Measurements from ENCODE around the gene FFAR1. TPM values are rescaled to one million over a fixed set of nuclear protein-coding genes. Genes with fewer than 3 reads are reported as not detected.

FFAR1 gene
- total and polyA plus RNA-seq, 9 donors = 0.11 to 5.0 (median 1.3) TPM

GRCh38 chr19:35344511-35345031 lies 3.1 kb upstream of the FFAR1 start:
- intact Hi-C loops (cut with DNase I) = loop anchor here in 3 of 4 donors (5.0 to 10.0 kb wide), 3 partner anchors 70 to 150 kb away; partner anchors contain the start of gene KRTDAP (in 1 of the 3)
- 77 to 83% (median 81%) methylated on average over 17 of the region's 17 CpGs for WGBS, 3 donors
- H3K36me3 ChIP-seq = no peaks in the 10 kb centered on the region
- no peak overlapping the region for H3K4me3 ChIP-seq
- no peak overlapping the region for H3K27ac ChIP-seq
- H3K27me3 ChIP-seq = no peaks in the 10 kb centered on the region
- H3K4me1 ChIP-seq (ENCODE audit: insufficient read depth) = peaks cover 3% of the 10 kb centered on the region
- TF ChIP-seq POLR2A (IDR thresholded peaks at IDR 0.05) (no peak), CTCF (IDR thresholded peaks at IDR 0.05) (no peak), EP300 (IDR thresholded peaks at IDR 0.05) (no peak)
- no peaks in the 10 kb centered on the region for H3K9me3 ChIP-seq
- DNase-seq = peak in 4 of 5 donors; percentile 13 to 23 (median 14)

GRCh38 chr19:35345671-35346111 lies 2.0 kb upstream of the FFAR1 start:
- Histone ChIP-seq H3K27ac (no peak overlapping the region), H3K36me3 (no peaks in the 10 kb centered on the region), H3K27me3 (no peaks in the 10 kb centered on the region), H3K4me1 (ENCODE audit: insufficient read depth) (peaks cover 3% of the 10 kb centered on the region), H3K4me3 (no peak overlapping the region), H3K9me3 (no peaks in the 10 kb centered on the region)
- 75 to 86% (median 79%) methylated on average over 11 of the region's 11 CpGs for WGBS, 3 donors
- intact Hi-C loops (cut with DNase I) = loop anchor here in 3 of 4 donors (5.0 to 10.0 kb wide), 3 partner anchors 71 to 149 kb away; partner anchors contain the start of gene KRTDAP (in 1 of the 3)
- TF ChIP-seq CTCF (IDR thresholded peaks at IDR 0.05) (no peak), EP300 (IDR thresholded peaks at IDR 0.05) (no peak), POLR2A (IDR thresholded peaks at IDR 0.05) (no peak)
- DNase-seq = peak in 3 of 5 donors; percentile 13 to 20 (median 14)

GRCh38 chr19:35346193-35347052 lies 1.3 kb upstream of the FFAR1 start:
- TF ChIP-seq CTCF (IDR thresholded peaks at IDR 0.05) (no peak), POLR2A (IDR thresholded peaks at IDR 0.05) (no peak), EP300 (IDR thresholded peaks at IDR 0.05) (no peak)
- intact Hi-C loops (cut with DNase I) = loop anchor here in 3 of 4 donors (5.0 to 10.0 kb wide), 3 partner anchors 72 to 148 kb away; partner anchors contain the start of gene KRTDAP (in 1 of the 3)
- no peak overlapping the region for H3K27ac ChIP-seq
- 80 to 82% (median 81%) methylated on average over 28 of the region's 28 CpGs for WGBS, 3 donors
- no peaks in the 10 kb centered on the region for H3K9me3 ChIP-seq
- peaks cover 3% of the 10 kb centered on the region for H3K4me1 ChIP-seq (ENCODE audit: insufficient read depth)
- H3K27me3 ChIP-seq = no peaks in the 10 kb centered on the region
- H3K36me3 ChIP-seq = no peaks in the 10 kb centered on the region
- peak in 4 of 5 donors; percentile 18 to 41 (median 29) for DNase-seq
- no peak overlapping the region for H3K4me3 ChIP-seq

GRCh38 chr19:35347930-35348298 lies 212 bp downstream of the FFAR1 start:
- H3K36me3 ChIP-seq = no peaks in the 10 kb centered on the region
- intact Hi-C loops (cut with DNase I) = loop anchor here in 3 of 4 donors (5.0 to 10.0 kb wide), 3 partner anchors 73 to 147 kb away; partner anchors contain the start of gene KRTDAP (in 1 of the 3)
- H3K27ac ChIP-seq = no peak overlapping the region
- no peaks in the 10 kb centered on the region for H3K27me3 ChIP-seq
- peaks cover 3% of the 10 kb centered on the region for H3K4me1 ChIP-seq (ENCODE audit: insufficient read depth)
- TF ChIP-seq CTCF (IDR thresholded peaks at IDR 0.05) (no peak), EP300 (IDR thresholded peaks at IDR 0.05) (no peak)
- peak in 1 of 5 donors; percentile 7 for DNase-seq
- 82% methylated on average over 7 of the region's 7 CpGs for WGBS, 3 donors
- H3K4me3 ChIP-seq = no peak overlapping the region
- H3K9me3 ChIP-seq = no peaks in the 10 kb centered on the region

Measured in ovary (tissue), 9 donors.